GM12864 (cell line): ENCODE results near the gene OGN.

Experiments used
- DNase-seq: peaks from one replicate; pipeline ENCODE4 v3.0.0-alpha.2; 2011; ENCODE audit warnings: low read depth
- H3K4me3 ChIP-seq: 2 replicates; pipeline ENCODE4 v1.5.1; 2011; ENCODE audit warnings: mild to moderate bottlenecking, low read depth, low read length, control low read depth
- CTCF ChIP-seq: IDR thresholded peaks from 2 replicates; pipeline ENCODE4 v1.5.1; 2011; ENCODE audit warnings: low read depth, mild to moderate bottlenecking, moderate library complexity, low read length, control low read depth, inconsistent platforms; ENCODE audit errors: missing control alignments

The OGN gene

GRCh38 chr9:92385953-92386352, 18.4 kb downstream of the OGN start:
- H3K4me3 ChIP-seq, result no peak overlapping the region
- no peak for DNase-seq
- TF ChIP-seq CTCF, result no peak

GRCh38 chr9:92385477-92385876, 18.9 kb downstream of the OGN start:
- no peak for TF ChIP-seq CTCF
- no peak for DNase-seq
- H3K4me3 ChIP-seq, result no peak overlapping the region

GRCh38 chr9:92385001-92385400, 19.4 kb downstream of the OGN start:
- H3K4me3 ChIP-seq, result no peak overlapping the region
- no peak for TF ChIP-seq CTCF
- DNase-seq, result no peak

GRCh38 chr9:92384375-92384774, 20.0 kb downstream of the OGN start:
- TF ChIP-seq CTCF, result no peak
- H3K4me3 ChIP-seq, result no peak overlapping the region
- no peak for DNase-seq

GRCh38 chr9:92381775-92382174, 22.6 kb downstream of the OGN start:
- TF ChIP-seq CTCF, result no peak
- DNase-seq, result no peak
- no peak overlapping the region for H3K4me3 ChIP-seq

- DNase-seq, result no peak
- no peak overlapping the region for H3K4me3 ChIP-seq
- no peak for TF ChIP-seq CTCF
Observed at GRCh38 chr9:92380603-92381002, 23.8 kb downstream of the OGN start.

- H3K4me3 ChIP-seq, result no peak overlapping the region
- DNase-seq, result no peak
- TF ChIP-seq CTCF, result no peak
Observed at GRCh38 chr9:92378865-92379560, 25.4 kb downstream of the OGN start.
